Muscle of back (tissue), 10 donors: ENCODE results near the gene TMEM225. TPM values are rescaled to one million over a fixed set of nuclear protein-coding genes. Genes with fewer than 3 reads are reported as not detected.

ENCODE experiments used
- polyA plus RNA-seq, 10 donors: library from polyadenylated mRNA; unstranded; fragments of 120-200 nt; gene quantifications; one replicate each; pipeline ENCODE4 v1.2.1, GENCODE V29; 2013; ENCODE audit not compliant: insufficient read length in 10 of 10

TMEM225 gene
- polyA plus RNA-seq, 10 donors: not detected

Other genes with a start within 250 kb of the TMEM225 start
- 10 to 100 TPM; 12.8 to 67.0 (median 36.4) TPM for gene SCN3B, start 231.0 kb downstream of the TMEM225 start, polyA plus RNA-seq
- 10 to 100 TPM; 13.1 to 21.9 (median 18.3) TPM for gene ZNF202, start 144.0 kb downstream of the TMEM225 start, polyA plus RNA-seq
- not detected for gene OR6X1, start 131.2 kb downstream of the TMEM225 start, polyA plus RNA-seq
- not detected for gene OR6M1, start 79.3 kb downstream of the TMEM225 start, polyA plus RNA-seq
- gene OR8D4, start 16.5 kb upstream of the TMEM225 start, polyA plus RNA-seq: under 1 TPM in 6 of 10 donors, not detected in 4; 0.05 to 0.21 (median 0.11) TPM
- gene OR4D5, start 53.9 kb upstream of the TMEM225 start, polyA plus RNA-seq: not detected
- gene OR6T1, start 58.2 kb upstream of the TMEM225 start, polyA plus RNA-seq: not detected
- not detected for gene OR10S1, start 92.1 kb upstream of the TMEM225 start, polyA plus RNA-seq
- gene OR10G6, start 109.5 kb upstream of the TMEM225 start, polyA plus RNA-seq: not detected
- gene OR10G4, start 127.3 kb upstream of the TMEM225 start, polyA plus RNA-seq: under 1 TPM in 1 of 10 donors, not detected in 9; 0.06 TPM
- gene OR10G9, start 137.3 kb upstream of the TMEM225 start, polyA plus RNA-seq: not detected
- gene OR10G8, start 141.1 kb upstream of the TMEM225 start, polyA plus RNA-seq: not detected
- gene OR10G7, start 155.7 kb upstream of the TMEM225 start, polyA plus RNA-seq: not detected
- gene VWA5A, start 229.8 kb upstream of the TMEM225 start, polyA plus RNA-seq: 100 to 1,000 TPM in 7 of 10 donors, 10 to 100 TPM in 3; 73.6 to 136 (median 107) TPM